Motor neuron (in vitro differentiated cells): ENCODE results near the gene NDUFAF8. TPM values are rescaled to one million over a fixed set of nuclear protein-coding genes. Genes with fewer than 3 reads are reported as not detected.

Source experiments
- ATAC-seq, 8 experiments: fragments of 200-7000 bp; cut with Tn5 transposase; replicated peaks in 6 of 8; 2 replicates each; pipeline ENCODE4 v1.8.0; 2021; ENCODE audit warnings: mild to moderate bottlenecking in 8 of 8, moderate library complexity in 8 of 8
- H3K27ac ChIP-seq, 2 donors: fragments of 250-450 bp; sonication (Bioruptor Pico); 2 replicates each; pipeline ENCODE4 v1.9.0; 2021; ENCODE audit warnings: antibody characterized with exemption in 2 of 2, mild to moderate bottlenecking in 2 of 2, moderate library complexity in 1 of 2
- H3K4me1 ChIP-seq, 2 donors: fragments of 250-450 bp; sonication (Bioruptor Pico); replicated peaks in 1 of 2; 2 replicates each; pipeline ENCODE4 v1.6.1; 2021; ENCODE audit warnings: antibody characterized with exemption in 2 of 2, mild to moderate bottlenecking in 2 of 2, moderate library complexity in 1 of 2
- H3K4me3 ChIP-seq, 5 donors: fragments of 250-450 bp; sonication (Bioruptor Pico); 2 replicates each; pipeline ENCODE4 v1.9.0; 2021; ENCODE audit warnings: antibody characterized with exemption in 5 of 5, mild to moderate bottlenecking in 5 of 5, moderate library complexity in 4 of 5
- WGBS, 10 experiments: fragments of 450-650 bp; shearing (Covaris generic); methylation state at CpG; one replicate each; pipeline ENCODE4 v1.0.0; 2022; 5-methylcytosine and 5-hydroxymethylcytosine counted together
- in situ Hi-C, 9 experiments: fragments of 400-800 bp; cut with MboI; loops; one replicate each; pipeline ENCODE4 v1.15.0; 2021; ENCODE audit warnings: low sequenced_read_pairs in 9 of 9, low pct_unique_long_range_greater_than_20kb in 2 of 9; ENCODE audit not compliant: unreplicated experiment in 9 of 9
- total RNA-seq, 8 experiments: library from RNA; unstranded; fragments of 300-600 nt; gene quantifications; 2 replicates each; pipeline versions ENCODE4 v1.2.3 to v1.2.4, GENCODE V29; 2022

NDUFAF8 gene
- total RNA-seq, 8 experiments from 2014 or later: 23.9 to 200 (median 94.8) TPM

GRCh38 chr17:81247339-81247990 is 8.3 kb downstream of the NDUFAF8 start:
- ATAC-seq: no peak
- H3K4me3 ChIP-seq: no peak overlapping the region
- 90 to 100% (median 96%) methylated on average over 1 to 12 of the region's 15 CpGs; no CpG with 5 or more reads in 3 of the 10 experiments for WGBS, 10 experiments
- no peak overlapping the region for H3K27ac ChIP-seq
- peaks cover 17 to 20% of the 10 kb centered on the region in 2 donors for H3K4me1 ChIP-seq
- in situ Hi-C loops: loop anchor here in 1 of 9 experiments (25.0 kb wide), 1 partner anchor 235 kb away; no protein-coding TSS in a partner anchor

- ATAC-seq: no peak
- Histone ChIP-seq H3K4me3 (no peak overlapping the region), H3K27ac (no peak overlapping the region), H3K4me1 (peaks cover 28 to 32% of the 10 kb centered on the region in 2 donors)
- 36 to 75% (median 70%) methylated on average over 1 to 2 of the region's 16 CpGs; no CpG with 5 or more reads in 7 of the 10 experiments for WGBS, 10 experiments
- in situ Hi-C loops: loop anchor here in 1 of 9 experiments (25.0 kb wide), 1 partner anchor 236 kb away; no protein-coding TSS in a partner anchor
Observed at GRCh38 chr17:81248649-81249048, 9.5 kb downstream of the NDUFAF8 start.

- 80 to 100% (median 100%) methylated on average over 1 to 6 of the region's 15 CpGs; no CpG with 5 or more reads in 5 of the 10 experiments for whole genome bisulfite sequencing, 10 experiments
- Histone ChIP-seq H3K27ac (no peak overlapping the region), H3K4me3 (no peak overlapping the region), H3K4me1 (peaks cover 28 to 34% of the 10 kb centered on the region in 2 donors)
- ATAC-seq: no peak
- in situ Hi-C loops: loop anchor here in 4 of 9 experiments (10.0 to 25.0 kb wide), 4 partner anchors 235 to 263 kb away; partner anchors contain the start of gene ACTG1 (in 1 of the 4)
Observed at GRCh38 chr17:81249223-81250040, 10.3 kb downstream of the NDUFAF8 start.

GRCh38 chr17:81250286-81251093 is 11.4 kb downstream of the NDUFAF8 start:
- H3K4me1 ChIP-seq: peaks cover 36 to 44% of the 10 kb centered on the region in 2 donors
- ATAC-seq: no peak
- WGBS, 10 experiments: 83 to 100% (median 96%) methylated on average over 3 to 9 of the region's 31 CpGs; no CpG with 5 or more reads in 3 of the 10 experiments
- in situ Hi-C loops: loop anchor here in 4 of 9 experiments (10.0 to 25.0 kb wide), 3 partner anchors 234 to 262 kb away; partner anchors contain the start of gene ACTG1 (in 1 of the 4)
- H3K4me3 ChIP-seq: no peak overlapping the region
- H3K27ac ChIP-seq: peak overlapping the region; percentile 64 to 77

GRCh38 chr17:81251094-81251708 is 12.1 kb downstream of the NDUFAF8 start:
- Histone ChIP-seq H3K4me3 (no peak overlapping the region), H3K4me1 (peaks cover 38 to 44% of the 10 kb centered on the region in 2 donors), H3K27ac (peak overlapping the region; percentile 64 to 77)
- ATAC-seq: peak in 7 of 8 experiments; percentile 21 to 66 (median 44)
- 45 to 100% (median 90%) methylated on average over 1 to 12 of the region's 25 CpGs; no CpG with 5 or more reads in 3 of the 10 experiments for WGBS, 10 experiments
- in situ Hi-C loops: loop anchor here in 4 of 9 experiments (10.0 to 25.0 kb wide), 3 partner anchors 234 to 261 kb away; partner anchors contain the start of gene ACTG1 (in 1 of the 4)

GRCh38 chr17:81251709-81252301 is 12.7 kb downstream of the NDUFAF8 start:
- 0 to 86% (median 52%) methylated on average over 1 to 10 of the region's 29 CpGs; no CpG with 5 or more reads in 3 of the 10 experiments for WGBS, 10 experiments
- in situ Hi-C loops: loop anchor here in 4 of 9 experiments (10.0 to 25.0 kb wide), 3 partner anchors 233 to 260 kb away; partner anchors contain the start of gene ACTG1 (in 1 of the 4)
- Histone ChIP-seq H3K4me3 (no peak overlapping the region), H3K4me1 (peaks cover 38 to 44% of the 10 kb centered on the region in 2 donors), H3K27ac (peak overlapping the region; percentile 64 to 77)
- peak in 7 of 8 experiments; percentile 5 to 81 (median 73) for ATAC-seq

- Histone ChIP-seq H3K4me1 (peaks cover 38 to 44% of the 10 kb centered on the region in 2 donors), H3K27ac (peak overlapping the region; percentile 64 to 77), H3K4me3 (no peak overlapping the region)
- in situ Hi-C loops: loop anchor here in 4 of 9 experiments (10.0 to 25.0 kb wide), 3 partner anchors 232 to 260 kb away; partner anchors contain the start of gene ACTG1 (in 1 of the 4)
- peak in 5 of 8 experiments; percentile 6 to 20 (median 13) for ATAC-seq
- WGBS, 10 experiments: 80% methylated on average over 1 of the region's 15 CpGs; no CpG with 5 or more reads in 9 of the 10 experiments
Observed at GRCh38 chr17:81252326-81252986, 13.3 kb downstream of the NDUFAF8 start.

- WGBS, 10 experiments: 0 to 96% (median 41%) methylated on average over 1 to 8 of the region's 15 CpGs; no CpG with 5 or more reads in 4 of the 10 experiments
Observed at GRCh38 chr17:81252987-81253329, 13.8 kb downstream of the NDUFAF8 start.

GRCh38 chr17:81253358-81254131 is 14.4 kb downstream of the NDUFAF8 start:
- in situ Hi-C loops: loop anchor here in 4 of 9 experiments (10.0 to 25.0 kb wide), 3 partner anchors 231 to 259 kb away; partner anchors contain the start of gene ACTG1 (in 1 of the 4)
- H3K27ac ChIP-seq: peak overlapping the region; percentile 30 to 64
- no peak overlapping the region for H3K4me3 ChIP-seq
- peaks cover 38 to 53% of the 10 kb centered on the region in 2 donors for H3K4me1 ChIP-seq
- ATAC-seq: peak in 4 of 8 experiments; percentile 12 to 28 (median 14)
- 34 to 100% (median 62%) methylated on average over 1 to 17 of the region's 19 CpGs for WGBS, 10 experiments

More at GRCh38 chr17:81252987-81253329, 13.8 kb downstream of the NDUFAF8 start:
- peak in 1 of 8 experiments; percentile 3 for ATAC-seq
- in situ Hi-C loops: loop anchor here in 4 of 9 experiments (10.0 to 25.0 kb wide), 3 partner anchors 232 to 259 kb away; partner anchors contain the start of gene ACTG1 (in 1 of the 4)
- H3K27ac ChIP-seq: peak overlapping the region; percentile 30 to 64
- no peak overlapping the region for H3K4me3 ChIP-seq
- peaks cover 38 to 49% of the 10 kb centered on the region in 2 donors for H3K4me1 ChIP-seq
